Measurements from ENCODE around the gene OSBP2.
A peak's percentile ranks its signal among the peaks of the same experiment; 100 is the strongest.

Gene OSBP2

DNA sequence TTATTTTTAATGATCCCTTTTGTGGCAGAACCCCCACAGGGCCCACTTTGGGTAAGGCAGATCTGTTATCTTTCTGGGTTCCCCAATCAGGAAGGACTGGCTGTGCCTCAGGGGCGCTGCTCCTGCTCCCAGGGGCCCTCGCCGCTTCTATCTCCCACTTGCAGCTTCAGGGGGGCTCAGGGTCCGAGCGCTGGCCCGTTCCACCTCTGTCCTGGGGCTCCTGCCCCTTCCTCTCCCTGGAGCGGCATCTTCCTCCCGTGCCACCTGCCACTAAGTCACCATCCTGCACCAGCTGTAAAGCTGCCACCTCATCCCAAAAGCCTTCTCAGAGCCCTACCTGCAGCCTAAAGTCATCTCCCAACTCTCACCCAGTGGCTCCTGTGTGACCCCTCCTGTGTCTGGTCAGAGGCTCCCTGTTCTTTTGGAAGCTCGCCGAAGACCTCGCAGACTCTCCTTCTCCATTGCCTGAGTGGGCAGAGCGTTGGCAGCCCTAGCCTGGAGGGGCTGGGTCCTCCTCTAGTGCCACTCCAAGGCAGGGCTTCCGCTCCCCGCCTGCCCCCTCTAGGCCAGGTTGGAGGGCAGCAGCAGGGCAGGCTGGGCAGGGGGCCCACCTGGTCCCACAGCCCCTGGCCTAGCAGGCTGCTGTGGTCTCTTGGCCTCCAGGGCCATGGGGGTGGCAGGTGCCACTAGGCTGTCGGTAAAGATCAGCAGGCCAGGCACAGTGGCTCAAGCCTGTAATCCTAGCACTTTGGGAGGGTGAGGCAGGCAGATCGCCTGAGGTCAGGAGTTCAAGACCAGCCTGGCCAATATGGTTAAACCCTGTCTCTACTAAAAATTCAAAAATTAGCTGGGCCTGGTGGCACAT is 167.2 kb downstream of the OSBP2 start:
- FAIRE-seq = no peak
- DNase-seq (ENCODE audit: insufficient read length, low spot score) = no peak
- no peak for TF ChIP-seq CTCF (IDR thresholded peaks at IDR 0.05; ENCODE audit: insufficient read depth, missing control alignments)

DNA sequence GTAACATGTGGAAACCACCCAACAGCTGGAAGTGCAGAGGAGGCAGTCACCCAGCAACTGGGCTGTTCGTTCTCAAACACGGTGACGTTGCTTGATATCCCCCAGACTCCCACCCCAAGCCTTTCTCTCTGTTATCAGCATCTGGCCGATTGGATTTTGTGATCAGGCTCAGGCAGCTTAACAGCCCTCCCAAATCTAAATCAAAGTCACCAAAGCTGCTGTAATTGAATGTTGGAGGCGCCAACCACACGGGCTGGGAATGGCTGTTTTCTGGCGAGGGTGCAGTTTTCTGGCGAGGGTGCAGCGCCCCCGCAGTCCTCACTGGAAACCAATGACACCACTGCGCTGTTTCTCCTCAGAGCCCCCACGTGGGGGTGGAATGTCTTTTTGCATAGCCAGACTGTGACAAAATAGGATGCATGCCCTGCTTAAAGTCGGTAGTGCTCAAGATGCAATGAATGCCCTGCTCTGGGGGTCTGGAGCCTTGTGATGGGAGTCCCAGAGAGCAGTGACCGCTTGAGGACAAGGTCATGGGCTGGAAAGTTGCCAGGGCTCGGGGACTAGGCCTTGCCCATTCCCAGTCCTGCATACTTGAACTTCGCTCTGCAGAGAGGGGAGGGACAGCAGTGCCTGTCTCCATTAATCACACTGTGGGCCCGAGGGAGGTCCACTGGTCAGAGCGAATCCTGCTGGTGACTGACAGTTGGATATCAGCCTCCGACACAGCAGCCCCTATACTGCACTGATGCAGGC is 168.6 kb downstream of the OSBP2 start:
- DNase-seq (ENCODE audit: insufficient read length, low spot score) (peak; percentile 32), FAIRE-seq (no peak)
- peak; percentile 20 for TF ChIP-seq CTCF (IDR thresholded peaks at IDR 0.05; ENCODE audit: insufficient read depth, missing control alignments)

DNA sequence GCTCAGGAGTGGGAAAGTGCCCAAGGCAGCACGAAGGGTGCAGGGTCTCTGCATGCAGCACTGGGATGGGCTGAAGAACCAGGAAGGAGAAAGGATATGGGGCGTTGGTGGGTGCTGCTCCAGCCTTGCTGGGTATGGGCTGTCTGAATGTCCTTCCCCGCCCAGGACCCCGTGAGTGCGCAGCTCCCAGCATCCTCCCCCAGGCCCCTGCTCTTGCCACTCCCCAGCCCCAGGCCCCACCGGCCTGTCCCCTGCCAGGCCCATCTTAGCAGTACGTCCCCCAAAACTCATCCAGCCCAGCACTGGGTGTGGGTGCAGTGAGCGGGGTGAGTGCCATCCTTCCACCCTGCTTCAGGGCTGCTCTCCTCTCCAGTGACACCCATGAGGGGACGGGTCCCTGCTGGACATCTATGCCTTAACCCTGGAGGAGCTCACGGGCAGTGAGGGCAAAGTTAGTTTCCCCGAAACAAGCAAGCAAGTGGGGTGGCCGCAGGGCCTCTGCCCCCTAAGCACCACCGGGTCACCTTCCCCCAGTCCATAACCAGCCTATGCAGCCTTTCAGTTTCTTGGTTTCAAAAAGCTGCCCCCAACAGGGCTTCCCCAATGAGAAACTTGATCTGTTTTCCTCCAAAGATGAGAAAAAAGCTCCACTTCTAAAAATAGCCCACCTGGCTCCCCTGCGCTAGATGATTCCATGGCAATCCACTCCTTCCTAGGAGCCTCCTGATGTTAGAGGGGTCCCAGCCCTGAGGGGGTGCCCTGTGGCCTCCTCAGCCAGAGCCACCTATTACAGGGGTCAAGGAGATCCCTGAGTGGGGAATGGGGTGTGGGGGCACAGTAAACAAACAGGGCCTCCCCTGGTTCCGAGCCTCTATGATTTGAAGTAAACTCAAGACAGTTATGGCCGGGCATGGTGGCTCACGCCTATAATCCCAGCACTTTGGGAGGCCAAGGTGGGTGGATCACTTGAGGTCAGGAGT is 170.1 kb downstream of the OSBP2 start:
- DNase-seq (ENCODE audit: insufficient read length, low spot score) = no peak

DNA sequence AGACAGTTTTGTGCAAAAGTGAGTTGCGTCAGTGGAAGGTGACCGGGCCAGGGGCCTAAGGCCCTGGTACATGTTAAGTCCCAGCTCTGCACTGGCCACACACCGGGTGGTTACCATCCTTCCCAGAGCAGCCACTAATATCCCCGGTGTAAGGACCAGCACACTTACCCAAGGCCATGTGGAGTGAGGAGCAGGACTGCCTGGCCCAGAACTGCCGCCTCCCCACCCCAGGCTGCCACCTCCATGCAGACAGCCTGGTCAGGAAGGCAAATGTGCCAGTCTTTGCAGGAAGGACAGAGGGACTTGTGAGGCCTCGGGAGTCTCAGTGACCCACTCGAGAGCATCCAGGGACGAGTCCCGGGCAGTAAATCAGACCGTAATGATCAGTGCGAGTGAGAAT is 171.0 kb downstream of the OSBP2 start:
- TF ChIP-seq CTCF (IDR thresholded peaks at IDR 0.05; ENCODE audit: insufficient read depth, missing control alignments) = no peak
- FAIRE-seq = no peak
- no peak for DNase-seq (ENCODE audit: insufficient read length, low spot score)

More for the DNA sequence above, 170.1 kb downstream of the OSBP2 start:
- no peak for TF ChIP-seq CTCF (IDR thresholded peaks at IDR 0.05; ENCODE audit: insufficient read depth, missing control alignments)
- FAIRE-seq = no peak

GRCh38 chr22:30866216-30866615 is 171.5 kb downstream of the OSBP2 start:
- DNase-seq (ENCODE audit: insufficient read length, low spot score) (no peak), FAIRE-seq (no peak)
- TF ChIP-seq CTCF (IDR thresholded peaks at IDR 0.05; ENCODE audit: insufficient read depth, missing control alignments) = no peak

DNA sequence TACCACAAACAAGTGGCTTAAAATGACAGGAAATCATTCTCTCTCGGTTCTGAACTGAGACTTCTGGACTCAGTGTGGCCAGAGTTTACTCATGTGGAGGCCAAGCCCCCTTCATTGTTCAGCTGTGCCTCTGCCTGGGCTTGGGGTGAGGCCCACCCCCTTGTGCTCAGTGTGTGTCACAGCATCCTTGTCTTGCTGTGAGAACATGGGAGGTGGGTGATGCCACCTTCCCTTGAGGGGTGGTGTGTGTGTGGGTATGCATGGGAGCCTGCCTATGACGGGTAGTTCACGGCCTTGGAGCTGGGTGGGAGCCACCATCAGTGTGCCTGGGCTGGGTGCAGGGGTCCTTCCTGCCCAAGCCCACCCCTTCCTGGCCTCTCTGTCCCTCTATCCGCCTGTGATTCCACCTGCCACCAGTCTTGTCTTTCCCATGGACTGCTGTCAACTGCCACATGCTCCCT is 172.2 kb downstream of the OSBP2 start:
- no peak for DNase-seq (ENCODE audit: insufficient read length, low spot score)
- FAIRE-seq = no peak
- TF ChIP-seq CTCF (IDR thresholded peaks at IDR 0.05; ENCODE audit: insufficient read depth, missing control alignments) = no peak
